ENCODE data around the gene HPCAL4. TPM values are rescaled to one million over a fixed set of nuclear protein-coding genes. Genes with fewer than 3 reads are reported as not detected.

HPCAL4 gene
- total RNA-seq, 1 donor from 2014 or later: 0.53 TPM

- Mint-ChIP-seq H3K27me3 (peaks cover 90% of the 10 kb centered on the region), H3K36me3 (no peaks in the 10 kb centered on the region), H3K4me3 (no peak overlapping the region), H3K27ac (no peak overlapping the region), H3K4me1 (ENCODE audit: unreplicated experiment) (peaks cover 3% of the 10 kb centered on the region), H3K9me3 (no peaks in the 10 kb centered on the region)
- no peak for DNase-seq (ENCODE audit: extremely low spot score, unreplicated experiment)
- TF ChIP-seq, protein P1, sequence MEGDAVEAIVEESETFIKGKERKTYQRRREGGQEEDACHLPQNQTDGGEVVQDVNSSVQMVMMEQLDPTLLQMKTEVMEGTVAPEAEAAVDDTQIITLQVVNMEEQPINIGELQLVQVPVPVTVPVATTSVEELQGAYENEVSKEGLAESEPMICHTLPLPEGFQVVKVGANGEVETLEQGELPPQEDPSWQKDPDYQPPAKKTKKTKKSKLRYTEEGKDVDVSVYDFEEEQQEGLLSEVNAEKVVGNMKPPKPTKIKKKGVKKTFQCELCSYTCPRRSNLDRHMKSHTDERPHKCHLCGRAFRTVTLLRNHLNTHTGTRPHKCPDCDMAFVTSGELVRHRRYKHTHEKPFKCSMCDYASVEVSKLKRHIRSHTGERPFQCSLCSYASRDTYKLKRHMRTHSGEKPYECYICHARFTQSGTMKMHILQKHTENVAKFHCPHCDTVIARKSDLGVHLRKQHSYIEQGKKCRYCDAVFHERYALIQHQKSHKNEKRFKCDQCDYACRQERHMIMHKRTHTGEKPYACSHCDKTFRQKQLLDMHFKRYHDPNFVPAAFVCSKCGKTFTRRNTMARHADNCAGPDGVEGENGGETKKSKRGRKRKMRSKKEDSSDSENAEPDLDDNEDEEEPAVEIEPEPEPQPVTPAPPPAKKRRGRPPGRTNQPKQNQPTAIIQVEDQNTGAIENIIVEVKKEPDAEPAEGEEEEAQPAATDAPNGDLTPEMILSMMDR (conservative IDR thresholded peaks at IDR 0.05): no peak
Measured at GRCh38 chr1:39694026-39694425, 2.8 kb upstream of the HPCAL4 start.

GRCh38 chr1:39692152-39693074 is 1.2 kb upstream of the HPCAL4 start:
- TF ChIP-seq, protein P1 (conservative IDR thresholded peaks at IDR 0.05): no peak
- no peak for DNase-seq (ENCODE audit: extremely low spot score, unreplicated experiment)
- peaks cover 89% of the 10 kb centered on the region for H3K27me3 Mint-ChIP-seq
- no peak overlapping the region for H3K27ac Mint-ChIP-seq
- no peaks in the 10 kb centered on the region for H3K36me3 Mint-ChIP-seq
- no peaks in the 10 kb centered on the region for H3K9me3 Mint-ChIP-seq
- peak overlapping the region; percentile 72 for H3K4me3 Mint-ChIP-seq
- H3K4me1 Mint-ChIP-seq (ENCODE audit: unreplicated experiment): peaks cover 3% of the 10 kb centered on the region

GRCh38 chr1:39690794-39691382 is 345 bp downstream of the HPCAL4 start:
- peak overlapping the region; percentile 61 for H3K4me3 Mint-ChIP-seq
- no peaks in the 10 kb centered on the region for H3K9me3 Mint-ChIP-seq
- DNase-seq (ENCODE audit: extremely low spot score, unreplicated experiment): no peak
- no peaks in the 10 kb centered on the region for H3K36me3 Mint-ChIP-seq
- peaks cover 91% of the 10 kb centered on the region for H3K27me3 Mint-ChIP-seq
- TF ChIP-seq, protein P1 (conservative IDR thresholded peaks at IDR 0.05): no peak
- no peak overlapping the region for H3K27ac Mint-ChIP-seq
- H3K4me1 Mint-ChIP-seq (ENCODE audit: unreplicated experiment): peaks cover 3% of the 10 kb centered on the region

- Mint-ChIP-seq H3K9me3 (no peaks in the 10 kb centered on the region), H3K36me3 (no peaks in the 10 kb centered on the region), H3K27me3 (peaks cover 90% of the 10 kb centered on the region), H3K4me1 (ENCODE audit: unreplicated experiment) (peaks cover 3% of the 10 kb centered on the region), H3K27ac (no peak overlapping the region), H3K4me3 (peak overlapping the region; percentile 9)
- no peak for DNase-seq (ENCODE audit: extremely low spot score, unreplicated experiment)
- TF ChIP-seq, protein P1 (conservative IDR thresholded peaks at IDR 0.05): no peak
Measured at GRCh38 chr1:39690225-39690624, 1.0 kb downstream of the HPCAL4 start.

- no peak overlapping the region for H3K27ac Mint-ChIP-seq
- no peaks in the 10 kb centered on the region for H3K36me3 Mint-ChIP-seq
- peaks cover 9% of the 10 kb centered on the region for H3K4me1 Mint-ChIP-seq (ENCODE audit: unreplicated experiment)
- H3K9me3 Mint-ChIP-seq: no peaks in the 10 kb centered on the region
- no peak overlapping the region for H3K4me3 Mint-ChIP-seq
- TF ChIP-seq, protein P1 (conservative IDR thresholded peaks at IDR 0.05): no peak
- peaks cover 90% of the 10 kb centered on the region for H3K27me3 Mint-ChIP-seq
- no peak for DNase-seq (ENCODE audit: extremely low spot score, unreplicated experiment)
Measured at GRCh38 chr1:39689635-39690034, 1.6 kb downstream of the HPCAL4 start.
